Activated CD4-positive, alpha-beta memory T cell treated with anti-CD3 and anti-CD28 coated beads, Interleukin-2, amount 10 ng/mL, durations not matched to agents 7 days and 5 days (primary cell): ENCODE data around the gene ASTN2. TPM values are rescaled to one million over a fixed set of nuclear protein-coding genes. Genes with fewer than 3 reads are reported as not detected.

Experiments used
- CTCF ChIA-PET: fragments of 350-600 bp; sonication (Branson Sonifier 250); formaldehyde crosslinking; loops from one replicate; lab custom pipeline; 2021; ENCODE audit warnings: antibody characterized with exemption, inconsistent platforms; lab: Charles Lee
- POLR2A ChIA-PET: fragments of 350-600 bp; sonication (Branson Sonifier 250); formaldehyde crosslinking; loops from one replicate; lab custom pipeline; 2021; ENCODE audit warnings: antibody characterized with exemption; lab: Charles Lee
- DNase-seq: peaks from one replicate; pipeline ENCODE4 v3.0.0-alpha.2; 2020
- H3K27ac Mint-ChIP-seq: one replicate; pipeline ENCODE4 v1.8.0; 2021; ENCODE audit warnings: mild to moderate bottlenecking, mixed read lengths
- H3K27me3 Mint-ChIP-seq: one replicate; pipeline ENCODE4 v1.8.0; 2021; ENCODE audit warnings: mixed read lengths
- H3K36me3 Mint-ChIP-seq: one replicate; pipeline ENCODE4 v1.8.0; 2021; ENCODE audit warnings: low read depth, mixed read lengths
- H3K4me1 Mint-ChIP-seq: one replicate; pipeline ENCODE4 v1.8.0; 2021; ENCODE audit warnings: mixed read lengths
- H3K4me3 Mint-ChIP-seq: one replicate; pipeline ENCODE4 v1.8.0; 2021; ENCODE audit warnings: mild to moderate bottlenecking, mixed read lengths
- H3K9me3 Mint-ChIP-seq: one replicate; pipeline ENCODE4 v1.8.0; 2021; ENCODE audit warnings: mixed read lengths
- total RNA-seq, 2 experiments: library from RNA; stranded (reverse); gene quantifications; one replicate each; pipeline ENCODE4 v1.2.3, GENCODE V29; 2021

ASTN2 gene
- total RNA-seq, 2 experiments from 2014 or later = 2.5 to 3.0 TPM

- Mint-ChIP-seq H3K36me3 (no peaks in the 10 kb centered on the region), H3K9me3 (no peaks in the 10 kb centered on the region), H3K27me3 (no peaks in the 10 kb centered on the region), H3K4me3 (no peak overlapping the region), H3K27ac (no peak overlapping the region), H3K4me1 (no peaks in the 10 kb centered on the region)
- CTCF ChIA-PET = no interaction called here
- POLR2A ChIA-PET = no interaction called here
- no peak for DNase-seq
Observed at GRCh38 chr9:116796669-116797068, 618.2 kb downstream of the ASTN2 start.

GRCh38 chr9:116795821-116796220 lies 619.0 kb downstream of the ASTN2 start:
- DNase-seq = no peak
- no peak overlapping the region for H3K4me3 Mint-ChIP-seq
- no peaks in the 10 kb centered on the region for H3K27me3 Mint-ChIP-seq
- ChIA-PET POLR2A (no interaction called here), CTCF (no interaction called here)
- no peaks in the 10 kb centered on the region for H3K36me3 Mint-ChIP-seq
- H3K27ac Mint-ChIP-seq = no peak overlapping the region
- no peaks in the 10 kb centered on the region for H3K9me3 Mint-ChIP-seq
- H3K4me1 Mint-ChIP-seq = no peaks in the 10 kb centered on the region

- CTCF ChIA-PET = no interaction called here
- POLR2A ChIA-PET = no interaction called here
- Mint-ChIP-seq H3K27me3 (no peaks in the 10 kb centered on the region), H3K4me3 (no peak overlapping the region), H3K36me3 (no peaks in the 10 kb centered on the region), H3K9me3 (no peaks in the 10 kb centered on the region), H3K4me1 (no peaks in the 10 kb centered on the region), H3K27ac (no peak overlapping the region)
- DNase-seq = no peak
Observed at GRCh38 chr9:116792271-116792670, 622.6 kb downstream of the ASTN2 start.

- no peaks in the 10 kb centered on the region for H3K36me3 Mint-ChIP-seq
- no peaks in the 10 kb centered on the region for H3K4me1 Mint-ChIP-seq
- ChIA-PET POLR2A (no interaction called here), CTCF (no interaction called here)
- H3K27ac Mint-ChIP-seq = no peak overlapping the region
- no peak for DNase-seq
- no peaks in the 10 kb centered on the region for H3K9me3 Mint-ChIP-seq
- H3K27me3 Mint-ChIP-seq = no peaks in the 10 kb centered on the region
- no peak overlapping the region for H3K4me3 Mint-ChIP-seq
Observed at GRCh38 chr9:116791326-116791725, 623.5 kb downstream of the ASTN2 start.

- no peak overlapping the region for H3K4me3 Mint-ChIP-seq
- H3K27ac Mint-ChIP-seq = no peak overlapping the region
- no peaks in the 10 kb centered on the region for H3K36me3 Mint-ChIP-seq
- POLR2A ChIA-PET = no interaction called here
- no peaks in the 10 kb centered on the region for H3K9me3 Mint-ChIP-seq
- CTCF ChIA-PET = no interaction called here
- no peaks in the 10 kb centered on the region for H3K27me3 Mint-ChIP-seq
- DNase-seq = no peak
- H3K4me1 Mint-ChIP-seq = no peaks in the 10 kb centered on the region
Observed at GRCh38 chr9:116789081-116789480, 625.8 kb downstream of the ASTN2 start.

- Mint-ChIP-seq H3K36me3 (no peaks in the 10 kb centered on the region), H3K9me3 (no peaks in the 10 kb centered on the region), H3K27me3 (no peaks in the 10 kb centered on the region), H3K27ac (no peak overlapping the region), H3K4me1 (no peaks in the 10 kb centered on the region), H3K4me3 (no peak overlapping the region)
- ChIA-PET POLR2A (no interaction called here), CTCF (no interaction called here)
- DNase-seq = no peak
Observed at GRCh38 chr9:116786737-116787136, 628.1 kb downstream of the ASTN2 start.

GRCh38 chr9:116777116-116777515 lies 637.7 kb downstream of the ASTN2 start:
- no peaks in the 10 kb centered on the region for H3K4me1 Mint-ChIP-seq
- no peak for DNase-seq
- H3K4me3 Mint-ChIP-seq = no peak overlapping the region
- ChIA-PET CTCF (no interaction called here), POLR2A (no interaction called here)
- no peaks in the 10 kb centered on the region for H3K27me3 Mint-ChIP-seq
- no peak overlapping the region for H3K27ac Mint-ChIP-seq
- H3K36me3 Mint-ChIP-seq = no peaks in the 10 kb centered on the region
- H3K9me3 Mint-ChIP-seq = no peaks in the 10 kb centered on the region

GRCh38 chr9:116774421-116775180 lies 640.3 kb downstream of the ASTN2 start:
- H3K36me3 Mint-ChIP-seq = no peaks in the 10 kb centered on the region
- no peaks in the 10 kb centered on the region for H3K4me1 Mint-ChIP-seq
- no peaks in the 10 kb centered on the region for H3K9me3 Mint-ChIP-seq
- no peak overlapping the region for H3K27ac Mint-ChIP-seq
- CTCF ChIA-PET = no interaction called here
- no peak for DNase-seq
- no peak overlapping the region for H3K4me3 Mint-ChIP-seq
- H3K27me3 Mint-ChIP-seq = no peaks in the 10 kb centered on the region
- POLR2A ChIA-PET = no interaction called here

GRCh38 chr9:116767219-116767618 lies 647.6 kb downstream of the ASTN2 start:
- Mint-ChIP-seq H3K36me3 (no peaks in the 10 kb centered on the region), H3K4me3 (no peak overlapping the region), H3K27ac (no peak overlapping the region), H3K4me1 (no peaks in the 10 kb centered on the region), H3K27me3 (no peaks in the 10 kb centered on the region), H3K9me3 (no peaks in the 10 kb centered on the region)
- DNase-seq = no peak
- CTCF ChIA-PET = no interaction called here
- POLR2A ChIA-PET = no interaction called here

- Mint-ChIP-seq H3K9me3 (no peaks in the 10 kb centered on the region), H3K4me3 (no peak overlapping the region), H3K27me3 (no peaks in the 10 kb centered on the region), H3K36me3 (no peaks in the 10 kb centered on the region), H3K27ac (no peak overlapping the region), H3K4me1 (no peaks in the 10 kb centered on the region)
- CTCF ChIA-PET = no interaction called here
- POLR2A ChIA-PET = no interaction called here
- no peak for DNase-seq
Observed at GRCh38 chr9:116765011-116765410, 649.8 kb downstream of the ASTN2 start.

- Mint-ChIP-seq H3K27ac (no peak overlapping the region), H3K9me3 (no peaks in the 10 kb centered on the region), H3K4me1 (no peaks in the 10 kb centered on the region), H3K27me3 (no peaks in the 10 kb centered on the region), H3K4me3 (no peak overlapping the region), H3K36me3 (no peaks in the 10 kb centered on the region)
- ChIA-PET POLR2A (no interaction called here), CTCF (no interaction called here)
- DNase-seq = no peak
Observed at GRCh38 chr9:116763770-116764169, 651.1 kb downstream of the ASTN2 start.

- CTCF ChIA-PET = no interaction called here
- H3K36me3 Mint-ChIP-seq = no peaks in the 10 kb centered on the region
- H3K4me3 Mint-ChIP-seq = no peak overlapping the region
- no peaks in the 10 kb centered on the region for H3K27me3 Mint-ChIP-seq
- no peaks in the 10 kb centered on the region for H3K4me1 Mint-ChIP-seq
- no peak overlapping the region for H3K27ac Mint-ChIP-seq
- H3K9me3 Mint-ChIP-seq = no peaks in the 10 kb centered on the region
- no peak for DNase-seq
- POLR2A ChIA-PET = no interaction called here
Observed at GRCh38 chr9:116760636-116761035, 654.2 kb downstream of the ASTN2 start.

GRCh38 chr9:116757030-116757429 lies 657.8 kb downstream of the ASTN2 start:
- Mint-ChIP-seq H3K9me3 (no peaks in the 10 kb centered on the region), H3K36me3 (no peaks in the 10 kb centered on the region), H3K4me1 (no peaks in the 10 kb centered on the region), H3K27me3 (peaks cover under 1% of the 10 kb centered on the region), H3K4me3 (no peak overlapping the region), H3K27ac (no peak overlapping the region)
- DNase-seq = no peak
- ChIA-PET CTCF (no interaction called here), POLR2A (no interaction called here)

- POLR2A ChIA-PET = no interaction called here
- Mint-ChIP-seq H3K36me3 (no peaks in the 10 kb centered on the region), H3K27ac (no peak overlapping the region), H3K4me1 (no peaks in the 10 kb centered on the region), H3K9me3 (no peaks in the 10 kb centered on the region), H3K27me3 (peaks cover 5% of the 10 kb centered on the region), H3K4me3 (no peak overlapping the region)
- CTCF ChIA-PET = interaction anchor here (1.8 kb wide), 1 partner anchor 16 kb away, joined by 8 read pairs; no protein-coding TSS in a partner anchor
- no peak for DNase-seq
Observed at GRCh38 chr9:116753389-116753788, 661.5 kb downstream of the ASTN2 start.
